Thyroid gland (tissue), 4 donors: ENCODE data around the gene EDAR. TPM values are rescaled to one million over a fixed set of nuclear protein-coding genes. Genes with fewer than 3 reads are reported as not detected.

Experiments used
- DNase-seq, 2 donors: peaks; one replicate each; pipeline ENCODE4 v3.0.0-alpha.2; 2019
- H3K27ac ChIP-seq, 3 donors: fragments of 200-600 bp; sonication (generic); 1 replicate in 2 of 3; 2 replicates in 1 of 3; pipeline ENCODE4 v1.5.1; 2016 to 2019; ENCODE audit warnings: mild to moderate bottlenecking in 1 of 3, moderate library complexity in 1 of 3
- H3K27me3 ChIP-seq: fragments of 200-600 bp; sonication (generic); one replicate; pipeline ENCODE4 v1.5.1; 2019
- H3K36me3 ChIP-seq, 2 donors: fragments of 200-600 bp; sonication (generic); one replicate each; pipeline ENCODE4 v1.5.1; 2016 to 2019
- H3K4me1 ChIP-seq, 2 donors: fragments of 200-600 bp; sonication (generic); one replicate each; pipeline ENCODE4 v1.5.1; 2017 to 2019
- H3K4me3 ChIP-seq, 3 donors: fragments of 200-600 bp; sonication (generic); replicated peaks in 1 of 3; 1 replicate in 2 of 3; 2 replicates in 1 of 3; pipeline ENCODE4 v1.5.1; 2016; ENCODE audit warnings: mild to moderate bottlenecking in 1 of 3
- H3K9me3 ChIP-seq: fragments of 200-600 bp; sonication (generic); one replicate; pipeline ENCODE4 v1.5.1; 2017
- CTCF ChIP-seq, 6 experiments: fragments of 200-600 bp in 3 of 6; fragments of 450-650 bp in 3 of 6; sonication (generic) in 3 of 6; IDR thresholded peaks; one replicate each; pipeline ENCODE4 v1.5.1; 2016 to 2019; ENCODE audit warnings: antibody characterized with exemption in 6 of 6, mild to moderate bottlenecking in 2 of 6, inconsistent platforms in 1 of 6, moderate library complexity in 1 of 6
- POLR2A ChIP-seq, 2 donors: fragments of 450-650 bp; IDR thresholded peaks; one replicate each; pipeline ENCODE4 v1.6.1; 2017; ENCODE audit warnings: antibody characterized with exemption in 2 of 2, mild to moderate bottlenecking in 2 of 2, moderate library complexity in 1 of 2
- WGBS, 2 donors: methylation state at CpG; one replicate each; pipeline ENCODE4 v1.1.5; 2017; 5-methylcytosine and 5-hydroxymethylcytosine counted together
- intact Hi-C: fragments of 100-400 bp; cut with DNase I; formaldehyde crosslinking; loops from one replicate; pipeline ENCODE4 v1.15.1; 2023
- total RNA-seq, 4 donors: library from RNA; depleted of rRNA; stranded (reverse); fragments of >200 nt; gene quantifications; one replicate each; pipeline ENCODE4 v1.2.3, GENCODE V29; 2016

EDAR gene
- total RNA-seq: not detected

DNA sequence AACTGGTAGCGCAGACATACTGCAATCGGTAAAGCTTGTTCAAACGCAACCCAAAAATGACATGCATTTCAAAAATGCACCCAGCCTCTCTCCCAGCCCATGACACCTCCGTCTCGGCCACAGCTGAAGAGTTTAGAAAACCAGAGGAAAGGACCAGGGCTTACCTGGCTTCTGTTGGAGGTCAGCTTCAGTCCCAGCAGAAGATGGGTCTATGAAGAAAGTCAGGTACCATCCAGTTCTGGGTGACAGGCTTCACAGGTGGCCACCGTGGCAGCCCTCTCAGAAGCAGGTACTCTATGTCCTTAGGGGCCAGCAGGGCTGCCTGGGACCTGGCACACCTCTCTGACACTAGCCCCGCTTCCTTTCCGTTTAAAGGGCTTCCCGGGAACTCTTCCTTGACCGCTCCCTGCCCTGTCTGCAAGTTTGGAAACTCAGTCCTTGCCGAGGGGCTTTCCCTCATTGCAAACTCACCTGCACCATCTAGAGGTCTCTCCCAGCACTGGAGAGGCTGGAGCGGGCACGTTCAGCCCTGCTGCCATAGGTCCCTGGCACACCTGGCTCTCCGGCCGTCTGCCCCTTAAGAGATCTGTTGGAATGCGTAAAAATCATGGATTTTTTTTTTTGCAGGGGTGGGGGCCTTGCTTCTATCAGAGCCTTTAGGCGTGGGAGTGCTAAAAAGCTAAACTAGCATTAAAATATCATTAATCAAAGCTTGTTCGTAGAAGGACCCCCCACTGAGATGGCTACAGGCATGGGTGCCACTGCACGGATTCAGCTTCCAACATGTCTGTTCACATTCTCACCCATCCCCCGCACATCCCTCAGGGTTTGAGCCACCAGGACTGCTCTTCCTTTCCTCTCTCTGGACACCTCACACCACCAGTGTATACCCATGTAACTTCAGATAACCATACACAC, at the start of gene EDAR:
Gene EDAR (minus strand): TSS at position 425 of the 918 bp plus-strand sequence. CDS start 58,206 bp downstream, outside the sequence.
- no peak for TF ChIP-seq POLR2A (IDR thresholded peaks at IDR 0.05)
- TF ChIP-seq CTCF (IDR thresholded peaks at IDR 0.05): peak in 3 of 6 experiments; percentile 55 to 68 (median 56)
- H3K36me3 ChIP-seq: no peaks in the 10 kb centered on the region
- DNase-seq: peak; percentile 61 to 62
- no peaks in the 10 kb centered on the region for H3K27me3 ChIP-seq
- no peak within 1 kb of the TSS for H3K4me3 ChIP-seq
- H3K27ac ChIP-seq: no peak within 1 kb of the TSS
- 19 to 21% methylated on average over 19 to 20 of the region's 20 CpGs for WGBS, 2 donors
- intact Hi-C loops: no loop called here
- H3K9me3 ChIP-seq: no peaks in the 10 kb centered on the region
- H3K4me1 ChIP-seq: peaks cover 0 to 18% of the 10 kb centered on the region in 2 donors

- H3K9me3 ChIP-seq: no peaks in the 10 kb centered on the region
- 97% methylated on average over 6 of the region's 6 CpGs for WGBS, 2 donors
- no peaks in the 10 kb centered on the region for H3K27me3 ChIP-seq
- DNase-seq: no peak
- H3K4me1 ChIP-seq: peaks cover 2 to 3% of the 10 kb centered on the region in 2 donors
- H3K4me3 ChIP-seq: no peak overlapping the region
- H3K36me3 ChIP-seq: no peaks in the 10 kb centered on the region
- H3K27ac ChIP-seq: no peak overlapping the region
- TF ChIP-seq POLR2A (IDR thresholded peaks at IDR 0.05) (no peak), CTCF (IDR thresholded peaks at IDR 0.05) (no peak)
- intact Hi-C loops: no loop called here
These were observed 44.2 kb upstream of the EDAR start for GRCh38 chr2:109033171-109033570.

DNA sequence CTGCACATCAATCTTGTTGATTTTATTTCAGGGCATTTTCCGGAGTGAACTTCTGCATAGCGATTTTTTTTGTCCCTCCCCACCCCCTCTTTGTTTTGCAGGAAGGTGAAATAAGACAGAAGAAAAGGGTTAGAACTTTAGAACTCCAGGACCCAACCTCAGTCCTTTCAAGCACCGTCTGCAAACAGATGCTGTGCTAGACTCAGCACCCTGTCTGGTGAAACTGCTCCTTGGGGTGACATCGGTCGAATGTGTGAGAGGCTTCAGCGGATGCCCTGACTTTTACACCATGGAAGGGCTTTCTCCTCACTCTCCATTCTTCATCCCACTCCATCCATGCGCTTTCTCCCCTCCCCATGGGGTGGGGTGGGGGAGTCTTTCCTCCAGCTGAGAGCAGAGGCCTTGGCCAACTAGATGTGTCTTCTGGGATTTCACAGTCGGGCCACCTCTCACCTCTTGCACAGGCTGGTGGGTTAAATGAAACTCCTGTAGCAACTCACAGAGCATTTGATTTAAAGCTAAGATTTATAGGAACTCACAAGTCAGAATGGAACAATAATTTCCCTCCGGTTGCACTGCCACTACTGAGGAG, 43.3 kb upstream of the EDAR start:
- Histone ChIP-seq H3K27ac (no peak overlapping the region), H3K4me1 (peaks cover 2 to 3% of the 10 kb centered on the region in 2 donors)
- WGBS, 2 donors: 67 to 70% methylated on average over 9 of the region's 9 CpGs

GRCh38 chr2:109031476-109032228, 42.6 kb upstream of the EDAR start:
- H3K36me3 ChIP-seq: no peaks in the 10 kb centered on the region
- H3K27ac ChIP-seq: no peak overlapping the region
- H3K4me3 ChIP-seq: peak overlapping the region in 2 of 3 donors; percentile 17 to 23
- peak; percentile 39 to 48 for DNase-seq
- H3K4me1 ChIP-seq: peaks cover 2 to 3% of the 10 kb centered on the region in 2 donors
- intact Hi-C loops: no loop called here
- H3K9me3 ChIP-seq: no peaks in the 10 kb centered on the region
- TF ChIP-seq POLR2A (IDR thresholded peaks at IDR 0.05) (peak in 1 of 2 donors; percentile 7), CTCF (IDR thresholded peaks at IDR 0.05) (no peak)
- H3K27me3 ChIP-seq: no peaks in the 10 kb centered on the region
- 3 to 8% methylated on average over 37 to 39 of the region's 51 CpGs for WGBS, 2 donors

More for the DNA sequence above, 43.3 kb upstream of the EDAR start:
- H3K9me3 ChIP-seq: no peaks in the 10 kb centered on the region
- H3K27me3 ChIP-seq: no peaks in the 10 kb centered on the region
- H3K4me3 ChIP-seq: no peak overlapping the region
- no peak for DNase-seq
- TF ChIP-seq CTCF (IDR thresholded peaks at IDR 0.05): no peak
- no peak for TF ChIP-seq POLR2A (IDR thresholded peaks at IDR 0.05)
- intact Hi-C loops: no loop called here
- no peaks in the 10 kb centered on the region for H3K36me3 ChIP-seq
